ENCODE results near the gene ACOT13.

ACOT13 gene

DNA sequence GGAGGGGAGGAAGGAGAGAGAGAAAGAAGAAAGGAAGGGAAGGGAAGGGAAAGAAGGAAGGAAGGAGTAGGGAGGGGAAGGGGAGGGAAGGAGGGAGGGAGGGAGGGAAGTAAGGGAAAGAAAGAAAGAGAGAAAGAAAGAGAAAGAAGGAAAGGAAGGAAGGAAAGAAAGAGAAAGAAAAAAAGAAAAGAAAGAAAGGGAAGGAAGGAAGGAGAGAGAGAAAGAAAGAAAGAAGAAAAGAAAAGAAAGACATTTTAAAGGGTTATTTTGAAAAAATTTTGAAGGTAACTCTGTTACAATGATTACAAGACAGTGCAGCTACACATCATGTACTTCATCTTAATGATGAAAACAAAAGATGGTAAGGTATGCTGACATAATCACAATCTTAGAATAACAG is 24.8 kb upstream of the ACOT13 start:
- TF ChIP-seq, protein P1, sequence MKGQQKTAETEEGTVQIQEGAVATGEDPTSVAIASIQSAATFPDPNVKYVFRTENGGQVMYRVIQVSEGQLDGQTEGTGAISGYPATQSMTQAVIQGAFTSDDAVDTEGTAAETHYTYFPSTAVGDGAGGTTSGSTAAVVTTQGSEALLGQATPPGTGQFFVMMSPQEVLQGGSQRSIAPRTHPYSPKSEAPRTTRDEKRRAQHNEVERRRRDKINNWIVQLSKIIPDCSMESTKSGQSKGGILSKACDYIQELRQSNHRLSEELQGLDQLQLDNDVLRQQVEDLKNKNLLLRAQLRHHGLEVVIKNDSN (IDR thresholded peaks at IDR 0.05): no peak
- TF ChIP-seq EP300 (IDR thresholded peaks at IDR 0.05; ENCODE audit: borderline replicate concordance): no peak
- no peak for TF ChIP-seq TEAD4 (IDR thresholded peaks at IDR 0.05)
- no peak for TF ChIP-seq TCF12 (IDR thresholded peaks at IDR 0.05; ENCODE audit: low read depth)
- TF ChIP-seq CEBPB (IDR thresholded peaks at IDR 0.05): no peak
- TF ChIP-seq NFIC (IDR thresholded peaks at IDR 0.05): no peak
- TF ChIP-seq CREB1 (IDR thresholded peaks at IDR 0.05; ENCODE audit: low read depth): no peak
- TF ChIP-seq RAD21 (IDR thresholded peaks at IDR 0.05; ENCODE audit: low read depth): no peak
- no peak for TF ChIP-seq TAF1 (IDR thresholded peaks at IDR 0.05; ENCODE audit: low read depth)

DNA sequence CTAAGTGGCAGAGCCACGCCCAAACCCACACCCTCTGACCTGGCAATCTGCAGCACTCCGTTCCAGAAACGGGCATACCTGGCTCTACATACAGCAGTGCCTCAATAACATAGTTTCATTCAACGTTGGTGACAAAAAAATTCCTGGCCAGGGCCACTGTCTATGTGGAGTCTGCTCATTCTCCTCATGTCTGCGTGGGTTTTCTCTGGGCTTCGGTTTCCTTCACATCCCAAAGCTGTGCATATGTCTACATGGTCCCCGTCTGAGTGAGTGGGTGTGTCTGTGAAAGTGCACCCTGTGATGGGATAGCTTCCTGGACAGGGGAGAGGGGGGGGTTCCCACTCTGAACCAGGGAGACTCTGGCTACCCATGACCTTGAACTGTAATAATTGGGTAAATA is 23.0 kb upstream of the ACOT13 start:
- TF ChIP-seq CREB1 (IDR thresholded peaks at IDR 0.05; ENCODE audit: low read depth) (no peak), NFIC (IDR thresholded peaks at IDR 0.05) (no peak), RAD21 (IDR thresholded peaks at IDR 0.05; ENCODE audit: low read depth) (no peak)

DNA sequence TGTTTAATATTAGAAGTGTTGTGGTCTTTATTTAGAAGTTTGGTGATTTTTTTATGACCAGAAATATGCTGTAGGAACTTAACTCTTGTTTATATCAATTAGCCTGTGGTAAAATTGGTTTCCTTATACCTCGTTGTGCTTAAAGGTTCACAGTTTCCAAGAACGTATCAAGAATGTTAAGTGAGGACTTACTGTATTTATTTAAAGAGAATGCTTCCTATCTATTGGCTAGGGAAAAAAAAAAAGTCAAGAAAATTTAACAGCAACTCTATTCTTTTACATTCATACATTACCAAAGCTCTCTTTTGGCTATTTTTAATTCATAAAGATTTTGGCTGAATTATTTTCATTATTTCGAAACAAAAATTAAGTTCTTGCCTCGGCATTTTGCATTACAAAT is 22.5 kb upstream of the ACOT13 start:
- TF ChIP-seq EGR1 (IDR thresholded peaks at IDR 0.05) (no peak), YY1 (IDR thresholded peaks at IDR 0.05; ENCODE audit: low read depth) (no peak), EP300 (IDR thresholded peaks at IDR 0.05; ENCODE audit: borderline replicate concordance) (no peak), NFIC (IDR thresholded peaks at IDR 0.05) (no peak), CREB1 (IDR thresholded peaks at IDR 0.05; ENCODE audit: low read depth) (no peak), RAD21 (IDR thresholded peaks at IDR 0.05; ENCODE audit: low read depth) (no peak), TAF1 (IDR thresholded peaks at IDR 0.05; ENCODE audit: low read depth) (no peak), TEAD4 (IDR thresholded peaks at IDR 0.05) (no peak), TCF12 (IDR thresholded peaks at IDR 0.05; ENCODE audit: low read depth) (no peak), ZBTB7A (IDR thresholded peaks at IDR 0.05; ENCODE audit: low read depth) (no peak), FOXM1 (IDR thresholded peaks at IDR 0.05; ENCODE audit: borderline replicate concordance, low read depth) (no peak), CEBPB (IDR thresholded peaks at IDR 0.05) (no peak)
- TF ChIP-seq, protein P2, sequence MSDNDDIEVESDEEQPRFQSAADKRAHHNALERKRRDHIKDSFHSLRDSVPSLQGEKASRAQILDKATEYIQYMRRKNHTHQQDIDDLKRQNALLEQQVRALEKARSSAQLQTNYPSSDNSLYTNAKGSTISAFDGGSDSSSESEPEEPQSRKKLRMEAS (IDR thresholded peaks at IDR 0.05): no peak
- TF ChIP-seq, protein P3, sequence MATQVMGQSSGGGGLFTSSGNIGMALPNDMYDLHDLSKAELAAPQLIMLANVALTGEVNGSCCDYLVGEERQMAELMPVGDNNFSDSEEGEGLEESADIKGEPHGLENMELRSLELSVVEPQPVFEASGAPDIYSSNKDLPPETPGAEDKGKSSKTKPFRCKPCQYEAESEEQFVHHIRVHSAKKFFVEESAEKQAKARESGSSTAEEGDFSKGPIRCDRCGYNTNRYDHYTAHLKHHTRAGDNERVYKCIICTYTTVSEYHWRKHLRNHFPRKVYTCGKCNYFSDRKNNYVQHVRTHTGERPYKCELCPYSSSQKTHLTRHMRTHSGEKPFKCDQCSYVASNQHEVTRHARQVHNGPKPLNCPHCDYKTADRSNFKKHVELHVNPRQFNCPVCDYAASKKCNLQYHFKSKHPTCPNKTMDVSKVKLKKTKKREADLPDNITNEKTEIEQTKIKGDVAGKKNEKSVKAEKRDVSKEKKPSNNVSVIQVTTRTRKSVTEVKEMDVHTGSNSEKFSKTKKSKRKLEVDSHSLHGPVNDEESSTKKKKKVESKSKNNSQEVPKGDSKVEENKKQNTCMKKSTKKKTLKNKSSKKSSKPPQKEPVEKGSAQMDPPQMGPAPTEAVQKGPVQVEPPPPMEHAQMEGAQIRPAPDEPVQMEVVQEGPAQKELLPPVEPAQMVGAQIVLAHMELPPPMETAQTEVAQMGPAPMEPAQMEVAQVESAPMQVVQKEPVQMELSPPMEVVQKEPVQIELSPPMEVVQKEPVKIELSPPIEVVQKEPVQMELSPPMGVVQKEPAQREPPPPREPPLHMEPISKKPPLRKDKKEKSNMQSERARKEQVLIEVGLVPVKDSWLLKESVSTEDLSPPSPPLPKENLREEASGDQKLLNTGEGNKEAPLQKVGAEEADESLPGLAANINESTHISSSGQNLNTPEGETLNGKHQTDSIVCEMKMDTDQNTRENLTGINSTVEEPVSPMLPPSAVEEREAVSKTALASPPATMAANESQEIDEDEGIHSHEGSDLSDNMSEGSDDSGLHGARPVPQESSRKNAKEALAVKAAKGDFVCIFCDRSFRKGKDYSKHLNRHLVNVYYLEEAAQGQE (IDR thresholded peaks at IDR 0.05; ENCODE audit: low read depth): no peak
- TF ChIP-seq, protein P1 (IDR thresholded peaks at IDR 0.05): no peak

DNA sequence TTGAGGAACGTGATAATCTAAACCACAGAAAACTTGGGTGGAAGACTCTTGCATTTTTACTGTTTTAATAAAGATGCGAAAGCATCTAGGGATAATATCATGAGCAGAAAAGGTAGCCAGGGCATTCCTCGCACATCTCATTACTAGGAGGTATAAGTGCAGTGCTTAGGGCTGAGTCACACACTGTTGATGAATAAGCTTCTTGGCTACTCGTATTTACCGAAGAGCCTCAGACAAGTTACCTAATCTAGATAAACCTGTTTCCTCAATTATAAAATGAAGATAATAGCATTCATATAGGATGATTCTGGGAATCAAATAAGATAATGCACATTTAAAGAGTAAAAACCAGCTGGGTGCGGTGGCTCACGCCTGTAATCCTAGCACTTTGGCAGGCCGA is 20.1 kb upstream of the ACOT13 start:
- TF ChIP-seq CEBPB (IDR thresholded peaks at IDR 0.05): no peak
- no peak for TF ChIP-seq CREB1 (IDR thresholded peaks at IDR 0.05; ENCODE audit: low read depth)
- TF ChIP-seq NFIC (IDR thresholded peaks at IDR 0.05): no peak
- TF ChIP-seq, protein P2 (IDR thresholded peaks at IDR 0.05): no peak
- TF ChIP-seq YY1 (IDR thresholded peaks at IDR 0.05; ENCODE audit: low read depth): no peak
- TF ChIP-seq, protein P3 (IDR thresholded peaks at IDR 0.05; ENCODE audit: low read depth): no peak
- no peak for TF ChIP-seq EP300 (IDR thresholded peaks at IDR 0.05; ENCODE audit: borderline replicate concordance)
- TF ChIP-seq, protein P1 (IDR thresholded peaks at IDR 0.05): no peak
- TF ChIP-seq EGR1 (IDR thresholded peaks at IDR 0.05): no peak

DNA sequence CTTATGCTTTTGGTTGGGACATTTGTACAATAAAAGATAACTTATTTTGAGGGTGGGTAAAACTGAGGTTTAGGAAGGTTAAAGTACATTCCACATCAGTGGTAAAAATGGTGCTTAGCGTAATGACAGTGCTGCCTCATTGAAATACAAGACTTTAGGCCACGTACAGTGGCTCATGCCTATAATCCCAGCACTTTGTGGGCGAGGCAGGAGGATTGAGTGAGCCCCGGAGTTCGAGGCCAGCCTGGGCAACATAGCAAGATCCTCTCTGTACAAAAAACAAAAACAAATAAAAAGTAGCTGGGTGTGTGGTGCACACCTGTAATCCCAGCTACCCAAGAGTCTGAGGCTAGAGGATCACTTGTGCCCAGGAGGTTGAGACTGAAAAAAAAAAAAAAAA is 18.6 kb upstream of the ACOT13 start:
- TF ChIP-seq CREB1 (IDR thresholded peaks at IDR 0.05; ENCODE audit: low read depth) (no peak), NFIC (IDR thresholded peaks at IDR 0.05) (no peak), TEAD4 (IDR thresholded peaks at IDR 0.05) (no peak), TCF12 (IDR thresholded peaks at IDR 0.05; ENCODE audit: low read depth) (no peak), FOXM1 (IDR thresholded peaks at IDR 0.05; ENCODE audit: borderline replicate concordance, low read depth) (no peak), EGR1 (IDR thresholded peaks at IDR 0.05) (no peak), YY1 (IDR thresholded peaks at IDR 0.05; ENCODE audit: low read depth) (no peak), EP300 (IDR thresholded peaks at IDR 0.05; ENCODE audit: borderline replicate concordance) (no peak), CEBPB (IDR thresholded peaks at IDR 0.05) (no peak), TAF1 (IDR thresholded peaks at IDR 0.05; ENCODE audit: low read depth) (no peak)
- TF ChIP-seq, protein P1 (IDR thresholded peaks at IDR 0.05): no peak
- TF ChIP-seq, protein P2 (IDR thresholded peaks at IDR 0.05): no peak
- TF ChIP-seq, protein P3 (IDR thresholded peaks at IDR 0.05; ENCODE audit: low read depth): no peak

Measured in Ishikawa (cell line).